H9 (cell line): ENCODE measurements around the gene DUOX2. TPM values are rescaled to one million over a fixed set of nuclear protein-coding genes. Genes with fewer than 3 reads are reported as not detected.

Experiments used
- DNase-seq: peaks from one replicate; pipeline ENCODE4 v3.0.0-alpha.2; 2017
- H2AFZ ChIP-seq: one replicate; pipeline ENCODE4 v1.6.1; 2013; ENCODE audit warnings: mild to moderate bottlenecking, low read length, control low read depth, moderate library complexity
- H2AK5ac ChIP-seq: 2 replicates; pipeline ENCODE4 v1.6.1; 2013; ENCODE audit warnings: low read length, control low read depth, mixed read lengths; ENCODE audit not compliant: insufficient read length
- H2BK120ac ChIP-seq: one replicate; pipeline ENCODE4 v1.6.1; 2013; ENCODE audit warnings: low read depth, mild to moderate bottlenecking, low read length, control low read depth, inconsistent platforms; ENCODE audit not compliant: poor library complexity, severe bottlenecking
- H2BK12ac ChIP-seq: 2 replicates; pipeline ENCODE4 v1.6.1; 2013; ENCODE audit warnings: low read length, control low read depth, mixed read lengths, low read depth; ENCODE audit not compliant: insufficient read length
- H2BK15ac ChIP-seq: 2 replicates; pipeline ENCODE4 v1.6.1; 2013; ENCODE audit warnings: low read depth, low read length, control low read depth
- H2BK20ac ChIP-seq: one replicate; pipeline ENCODE4 v1.6.1; 2013; ENCODE audit warnings: low read depth, mild to moderate bottlenecking, low read length, control low read depth, inconsistent platforms; ENCODE audit not compliant: poor library complexity, severe bottlenecking
- H2BK5ac ChIP-seq: 2 replicates; pipeline ENCODE4 v1.6.1; 2013; ENCODE audit warnings: low read length, control low read depth, mixed read lengths; ENCODE audit not compliant: insufficient read length
- H3K14ac ChIP-seq: 2 replicates; pipeline ENCODE4 v1.6.1; 2013; ENCODE audit warnings: low read length, control low read depth; ENCODE audit not compliant: insufficient read depth
- H3K18ac ChIP-seq: 2 replicates; pipeline ENCODE4 v1.6.1; 2013; ENCODE audit warnings: low read depth, mild to moderate bottlenecking, mixed read lengths, low read length, control low read depth; ENCODE audit not compliant: insufficient read length
- H3K23ac ChIP-seq: 2 replicates; pipeline ENCODE4 v1.6.1; 2013; ENCODE audit warnings: low read length, control low read depth, mixed read lengths, low read depth; ENCODE audit not compliant: insufficient read length
- H3K23me2 ChIP-seq: 2 replicates; pipeline ENCODE4 v1.6.1; 2013; ENCODE audit warnings: low read depth, mild to moderate bottlenecking, mixed read lengths, low read length, control low read depth; ENCODE audit not compliant: insufficient read length, poor library complexity, severe bottlenecking
- H3K27ac ChIP-seq: 2 replicates; pipeline ENCODE4 v1.5.1; 2013; ENCODE audit warnings: low read length, control low read depth, mixed read lengths, low read depth; ENCODE audit not compliant: insufficient read length
- H3K27me3 ChIP-seq: 2 replicates; pipeline ENCODE4 v1.6.1; 2013; ENCODE audit warnings: low read length, control low read depth, inconsistent platforms; ENCODE audit not compliant: insufficient read depth
- H3K4ac ChIP-seq: 2 replicates; pipeline ENCODE4 v1.6.1; 2013; ENCODE audit warnings: low read depth, mild to moderate bottlenecking, control low read depth, inconsistent platforms, low read length, moderate library complexity
- H3K4me1 ChIP-seq: 2 replicates; pipeline ENCODE4 v1.6.1; 2013; ENCODE audit warnings: low read length, control low read depth, inconsistent platforms; ENCODE audit not compliant: insufficient read depth
- H3K4me2 ChIP-seq: 2 replicates; pipeline ENCODE4 v1.6.1; 2013; ENCODE audit warnings: low read length, control low read depth, mixed read lengths; ENCODE audit not compliant: insufficient read length, insufficient read depth
- H3K56ac ChIP-seq: 2 replicates; pipeline ENCODE4 v1.6.1; 2013; ENCODE audit warnings: low read depth, mild to moderate bottlenecking, mixed read lengths, low read length, control low read depth; ENCODE audit not compliant: insufficient read length
- H3K79me1 ChIP-seq: 2 replicates; pipeline ENCODE4 v1.6.1; 2013; ENCODE audit warnings: low read depth, mild to moderate bottlenecking, moderate library complexity, low read length, control low read depth, inconsistent platforms; ENCODE audit not compliant: insufficient read depth, poor library complexity, severe bottlenecking
- H3K79me2 ChIP-seq: 2 replicates; pipeline ENCODE4 v1.6.1; 2013; ENCODE audit warnings: low read length, control low read depth, inconsistent platforms; ENCODE audit not compliant: insufficient read depth
- H3K9ac ChIP-seq: 2 replicates; pipeline ENCODE4 v1.6.1; 2013; ENCODE audit warnings: low read length, control low read depth, mixed read lengths; ENCODE audit not compliant: insufficient read length; ENCODE audit errors: extremely low read depth
- H3K9me3 ChIP-seq: one replicate; pipeline ENCODE4 v1.6.1; 2013; ENCODE audit warnings: low read depth, low read length, inconsistent platforms; ENCODE audit not compliant: control insufficient read depth
- H3T11ph ChIP-seq: one replicate; pipeline ENCODE4 v1.6.1; 2013; ENCODE audit warnings: mild to moderate bottlenecking, low read length, control low read depth, inconsistent platforms
- H4K20me1 ChIP-seq: one replicate; pipeline ENCODE4 v1.6.1; 2013; ENCODE audit not compliant: control insufficient read depth, insufficient read length, insufficient read depth
- H4K5ac ChIP-seq: 2 replicates; pipeline ENCODE4 v1.6.1; 2013; ENCODE audit warnings: low read depth, mild to moderate bottlenecking, mixed read lengths, low read length, control low read depth; ENCODE audit not compliant: insufficient read length
- H4K8ac ChIP-seq: replicated peaks from 2 replicates; pipeline ENCODE4 v1.6.1; 2013; ENCODE audit warnings: low read length, control low read depth, mixed read lengths, low read depth; ENCODE audit not compliant: insufficient read length
- H4K91ac ChIP-seq: 2 replicates; pipeline ENCODE4 v1.6.1; 2013; ENCODE audit warnings: low read depth, mild to moderate bottlenecking, moderate library complexity, mixed read lengths, low read length, control low read depth; ENCODE audit not compliant: insufficient read length
- H3K27ac Mint-ChIP-seq, 3 experiments: 2 replicates in 2 of 3; 3 replicates in 1 of 3; pipeline ENCODE4 v1.8.0; 2020 to 2021; ENCODE audit warnings: mixed read lengths in 3 of 3, mild to moderate bottlenecking in 1 of 3, moderate library complexity in 1 of 3
- H3K27me3 Mint-ChIP-seq: 2 replicates; pipeline ENCODE4 v1.8.0; 2021; ENCODE audit warnings: low read depth, mild to moderate bottlenecking, moderate library complexity, mixed read lengths
- H3K36me3 Mint-ChIP-seq, 3 experiments: 2 replicates in 2 of 3; 3 replicates in 1 of 3; pipeline ENCODE4 v1.8.0; 2020 to 2021; ENCODE audit warnings: low read depth in 3 of 3, mixed read lengths in 3 of 3; ENCODE audit not compliant: insufficient read depth in 1 of 3
- H3K4me1 Mint-ChIP-seq, 2 experiments: 2 replicates each; pipeline ENCODE4 v1.8.0; 2020; ENCODE audit warnings: mixed read lengths in 2 of 2
- H3K4me3 Mint-ChIP-seq, 2 experiments: 2 replicates in 1 of 2; 3 replicates in 1 of 2; pipeline ENCODE4 v1.8.0; 2020 to 2021; ENCODE audit warnings: mild to moderate bottlenecking in 2 of 2, mixed read lengths in 2 of 2, moderate library complexity in 1 of 2
- H3K9me3 Mint-ChIP-seq, 2 experiments: 2 replicates in 1 of 2; 3 replicates in 1 of 2; pipeline ENCODE4 v1.8.0; 2020; ENCODE audit warnings: mild to moderate bottlenecking in 2 of 2, mixed read lengths in 2 of 2, moderate library complexity in 1 of 2
- CTCF ChIP-seq: fragments of 200-600 bp; sonication (generic); conservative IDR thresholded peaks from 3 replicates; pipeline ENCODE4 v1.8.0; 2021; ENCODE audit warnings: antibody characterized with exemption, mild to moderate bottlenecking
- WGBS: extraction: QIAGEN DNeasy Blood & Tissue Kit; methylation state at CpG from one replicate; pipeline ENCODE4 v1.1.7; 2013; ENCODE audit warnings: missing lambda C conversion rate, low lambda C conversion rate, mixed read lengths; ENCODE audit not compliant: insufficient read length; ENCODE audit errors: extremely low coverage; 5-methylcytosine and 5-hydroxymethylcytosine counted together
- total RNA-seq: library from RNA; stranded (reverse); gene quantifications from 2 replicates; pipeline ENCODE4 v1.2.1, GENCODE V29; 2021

Gene DUOX2
- total RNA-seq, 1 experiment from 2014 or later = 0.42 TPM

DNA sequence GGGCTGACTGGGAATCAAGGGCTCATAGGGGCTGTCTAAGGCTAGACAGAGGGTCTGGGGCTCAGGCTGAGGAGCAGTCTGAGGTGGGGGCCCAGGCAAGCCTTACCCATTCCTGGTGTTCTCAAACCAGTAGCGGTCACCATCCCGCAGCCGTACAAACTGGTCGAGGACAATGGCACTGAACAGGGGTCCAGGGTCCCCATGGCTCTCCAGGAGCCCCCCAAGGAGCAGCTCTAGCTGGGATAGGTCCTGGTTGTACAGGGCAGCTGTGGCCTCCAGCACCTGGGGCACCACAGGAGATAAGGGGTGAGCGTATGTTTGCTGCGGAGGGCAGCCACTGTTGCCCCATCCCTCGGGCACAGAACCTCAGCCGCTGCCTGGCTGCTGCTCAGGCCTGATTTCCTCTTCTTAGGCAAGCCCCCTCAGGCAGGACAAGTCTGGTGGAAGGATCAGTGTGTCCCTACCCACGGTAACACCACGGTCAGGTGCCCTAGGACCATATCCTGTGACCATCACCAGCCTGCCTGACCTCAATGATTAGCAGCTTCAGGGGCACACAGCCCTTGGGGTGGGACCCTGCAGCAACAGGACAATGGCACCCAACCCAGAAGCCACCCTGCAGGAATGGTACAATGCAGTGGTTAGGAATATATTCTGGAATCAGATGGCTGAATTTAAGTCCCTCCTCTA lies 5.9 kb downstream of the DUOX2 start:
- Histone ChIP-seq H3K9ac (no peak overlapping the region), H3K27me3 (peaks cover 30% of the 10 kb centered on the region), H3K4ac (no peak overlapping the region), H3K79me2 (no peaks in the 10 kb centered on the region), H3K4me1 (no peaks in the 10 kb centered on the region), H2BK15ac (no peak overlapping the region), H3K4me2 (no peak overlapping the region), H3K23me2 (no peaks in the 10 kb centered on the region), H3T11ph (no peak overlapping the region), H4K20me1 (no peaks in the 10 kb centered on the region), H3K14ac (no peak overlapping the region), H3K18ac (no peak overlapping the region), H2BK120ac (no peak overlapping the region), H4K5ac (no peak overlapping the region), H4K8ac (no peak overlapping the region), H3K79me1 (no peaks in the 10 kb centered on the region), H3K9me3 (no peaks in the 10 kb centered on the region), H2BK20ac (no peak overlapping the region), H4K91ac (no peak overlapping the region), H3K27ac (no peak overlapping the region), H3K23ac (no peak overlapping the region), H2AK5ac (no peak overlapping the region), H2AFZ (no peak overlapping the region), H2BK5ac (no peak overlapping the region), H3K56ac (no peak overlapping the region), H2BK12ac (no peak overlapping the region)
- Mint-ChIP-seq H3K36me3 (no peaks in the 10 kb centered on the region; a peak in 1 of 7 replicates), H3K27ac (no peak overlapping the region), H3K9me3 (no peaks in the 10 kb centered on the region), H3K4me1 (peaks cover 10 to 11% of the 10 kb centered on the region in 2 experiments), H3K27me3 (peaks cover 48% of the 10 kb centered on the region), H3K4me3 (no peak overlapping the region)
- WGBS = no CpG with 5 or more reads among the region's 10 CpGs
- no peak for TF ChIP-seq CTCF
- no peak for DNase-seq
